Measurements from ENCODE around the gene HNRNPU.

Gene HNRNPU

DNA sequence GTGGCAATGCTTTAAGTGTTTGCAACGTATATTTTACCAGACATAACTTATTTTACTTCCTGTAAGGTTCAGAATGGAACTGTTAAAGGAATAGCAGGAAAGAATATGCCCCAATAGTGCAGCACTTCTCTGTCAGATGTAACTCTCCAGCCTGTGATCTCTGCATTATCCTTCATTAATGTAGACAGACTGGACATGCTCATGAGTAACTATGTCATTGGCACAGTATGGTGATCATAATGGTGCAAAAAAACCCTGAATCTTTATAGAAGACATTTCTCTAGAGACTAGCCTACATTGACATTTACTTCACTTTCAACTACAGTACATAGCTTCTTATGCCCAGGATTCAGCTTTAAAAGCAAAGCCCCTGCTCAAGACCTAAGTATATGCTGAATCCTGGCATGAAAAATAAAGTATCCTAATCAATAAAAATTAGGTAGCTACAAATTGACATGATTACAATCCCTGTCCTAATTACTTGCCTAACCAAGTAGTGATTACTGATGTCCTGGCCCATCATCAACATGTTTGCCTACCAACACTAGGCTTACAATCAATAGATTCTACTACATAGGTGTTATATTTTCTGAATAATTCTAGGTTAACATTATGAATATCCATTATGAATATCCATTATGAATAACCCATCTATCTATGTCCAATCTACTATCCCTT lies 15.0 kb downstream of the HNRNPU start:
- H3K36me3 ChIP-seq (ENCODE audit: insufficient read depth, low read length): peaks cover 100% of the 10 kb centered on the region
- no peak overlapping the region for H3K4me3 ChIP-seq
- H3K9ac ChIP-seq (ENCODE audit: insufficient read length): no peak overlapping the region
- TF ChIP-seq EZH2 (IDR thresholded peaks at IDR 0.05) (no peak), FOXP2 (optimal IDR thresholded peaks at IDR 0.05; ENCODE audit: control extremely low read depth, extremely low read length, insufficient read depth) (no peak), POLR2AphosphoS5 (IDR thresholded peaks at IDR 0.05; ENCODE audit: borderline replicate concordance, low read depth, low read length) (no peak; the same call in 1 of the 2 replicates)
- peak overlapping the region; percentile 75 for H3K27ac ChIP-seq
- DNase-seq (ENCODE audit: low read depth, low spot score): no peak
- no peaks in the 10 kb centered on the region for H3K9me3 ChIP-seq (ENCODE audit: low read depth, low read length)

DNA sequence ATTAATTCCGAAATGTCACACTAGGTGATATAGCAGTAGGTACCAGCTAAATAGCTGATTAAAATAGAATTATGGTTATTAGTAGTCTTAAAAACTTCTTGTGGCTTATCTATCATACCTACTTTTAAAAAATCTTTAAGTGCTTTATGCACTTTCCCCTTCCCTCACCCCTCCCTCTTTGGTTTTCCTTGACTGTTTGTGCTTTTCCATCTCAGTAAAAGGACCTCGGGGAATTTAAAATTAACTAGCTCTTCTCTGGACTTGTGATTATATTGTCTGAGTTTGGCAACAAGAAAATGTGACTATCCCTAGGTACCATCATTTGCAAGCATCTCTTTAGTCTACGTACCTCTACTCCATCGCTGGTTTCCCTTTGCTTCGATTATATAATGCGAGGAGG lies 17.7 kb downstream of the HNRNPU start:
- Histone ChIP-seq H3K9me3 (ENCODE audit: low read depth, low read length) (no peaks in the 10 kb centered on the region), H3K9ac (ENCODE audit: insufficient read length) (no peak overlapping the region), H3K27ac (peak overlapping the region; percentile 39; the same call in 1 of the 2 replicates), H3K36me3 (ENCODE audit: insufficient read depth, low read length) (peaks cover 100% of the 10 kb centered on the region), H3K4me3 (no peak overlapping the region)
- TF ChIP-seq FOXP2 (optimal IDR thresholded peaks at IDR 0.05; ENCODE audit: control extremely low read depth, extremely low read length, insufficient read depth) (no peak), EZH2 (IDR thresholded peaks at IDR 0.05) (no peak), POLR2AphosphoS5 (IDR thresholded peaks at IDR 0.05; ENCODE audit: borderline replicate concordance, low read depth, low read length) (no peak)
- no peak for DNase-seq (ENCODE audit: low read depth, low spot score)

DNA sequence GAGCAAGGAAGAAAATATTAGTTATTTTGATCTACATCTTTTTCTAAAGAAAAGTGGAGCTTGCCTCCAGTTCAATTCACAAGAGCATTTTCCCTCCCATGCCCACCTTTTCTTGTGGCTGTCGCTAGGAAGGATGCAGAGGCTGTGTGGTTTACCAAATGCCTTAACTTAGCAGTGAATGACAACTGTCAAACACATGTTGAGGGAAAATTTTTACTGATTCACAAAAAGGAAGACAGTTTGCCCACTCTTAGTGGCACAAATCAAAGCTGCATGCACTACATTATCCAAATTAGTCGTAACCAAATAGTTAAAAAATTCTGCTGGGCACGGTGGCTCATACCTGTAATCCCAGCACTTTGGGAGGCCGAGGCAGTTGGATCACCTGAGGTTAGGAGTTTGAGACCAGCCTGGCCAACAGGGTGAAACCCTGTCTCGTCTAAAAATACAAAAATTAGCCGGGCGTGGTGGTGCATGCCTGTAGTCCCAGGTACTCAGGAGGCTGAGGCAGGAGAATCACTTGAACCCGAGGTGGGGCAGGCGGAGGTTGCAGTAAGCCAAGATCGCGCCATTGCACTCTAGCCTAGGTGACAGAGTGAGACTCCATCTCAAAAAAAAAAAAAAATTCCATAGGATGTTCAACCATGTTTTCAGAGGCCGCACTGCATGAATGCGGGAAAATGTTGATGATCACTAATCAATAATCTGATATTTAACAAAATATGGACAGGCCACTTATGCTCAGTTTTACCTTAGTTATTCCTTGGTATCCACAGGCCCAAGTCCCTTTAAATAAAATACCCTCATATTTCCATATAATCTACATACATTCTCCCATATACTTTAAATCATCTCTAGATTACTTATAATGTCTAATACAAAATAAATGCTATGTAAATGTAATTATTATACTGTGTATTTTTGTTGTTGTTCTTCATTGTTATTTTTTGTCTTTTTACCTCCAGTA lies 19.9 kb downstream of the HNRNPU start:
- Histone ChIP-seq H3K36me3 (ENCODE audit: insufficient read depth, low read length) (peaks cover 100% of the 10 kb centered on the region), H3K9me3 (ENCODE audit: low read depth, low read length) (no peaks in the 10 kb centered on the region), H3K27ac (peak overlapping the region; percentile 88), H3K4me3 (no peak overlapping the region), H3K9ac (ENCODE audit: insufficient read length) (no peak overlapping the region)
- no peak for DNase-seq (ENCODE audit: low read depth, low spot score)
- TF ChIP-seq EZH2 (IDR thresholded peaks at IDR 0.05) (no peak), FOXP2 (optimal IDR thresholded peaks at IDR 0.05; ENCODE audit: control extremely low read depth, extremely low read length, insufficient read depth) (no peak), POLR2AphosphoS5 (IDR thresholded peaks at IDR 0.05; ENCODE audit: borderline replicate concordance, low read depth, low read length) (no peak)

DNA sequence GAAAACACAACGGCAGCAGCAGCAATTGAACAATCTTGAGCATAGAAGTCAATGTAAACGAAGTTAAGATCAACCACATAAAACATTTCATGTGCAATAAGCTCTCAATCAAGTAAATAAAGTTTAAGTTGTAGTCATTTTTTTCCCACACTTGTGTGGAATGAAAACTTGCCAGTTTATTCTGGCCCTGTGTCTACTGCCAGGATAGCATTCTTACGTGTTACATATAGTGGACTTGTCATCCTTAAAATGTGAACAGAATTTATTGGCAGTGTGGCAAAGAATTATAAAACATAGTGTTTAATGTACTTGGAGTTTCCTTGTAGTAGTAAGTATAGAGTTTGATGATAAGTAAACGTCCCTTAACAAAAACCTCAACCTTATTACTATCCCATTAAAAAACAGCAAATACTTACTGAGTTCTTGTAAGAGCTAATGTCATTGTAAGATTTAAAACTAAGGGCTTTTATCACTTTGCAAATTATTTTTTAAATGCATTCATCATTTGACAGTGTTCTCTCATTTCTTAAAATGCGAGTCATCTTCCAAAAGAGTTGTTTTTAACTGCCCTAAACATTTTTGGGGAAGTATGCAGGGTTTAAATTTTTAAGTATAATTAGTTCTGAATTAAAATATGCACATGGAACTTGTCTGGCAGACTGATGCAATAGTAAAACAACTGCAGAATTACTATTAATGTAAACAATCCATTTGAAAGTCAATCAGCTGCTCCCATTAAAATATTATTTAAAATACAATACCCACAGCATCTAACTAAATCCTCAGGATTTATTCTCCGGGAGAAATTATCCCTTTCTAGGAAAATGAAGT lies 21.0 kb downstream of the HNRNPU start:
- H3K9me3 ChIP-seq (ENCODE audit: low read depth, low read length): no peaks in the 10 kb centered on the region
- H3K36me3 ChIP-seq (ENCODE audit: insufficient read depth, low read length): peaks cover 95% of the 10 kb centered on the region
- H3K9ac ChIP-seq (ENCODE audit: insufficient read length): no peak overlapping the region
- H3K27ac ChIP-seq: peak overlapping the region; percentile 88
- DNase-seq (ENCODE audit: low read depth, low spot score): no peak
- TF ChIP-seq POLR2AphosphoS5 (IDR thresholded peaks at IDR 0.05; ENCODE audit: borderline replicate concordance, low read depth, low read length): no peak
- TF ChIP-seq EZH2 (IDR thresholded peaks at IDR 0.05): no peak
- no peak for TF ChIP-seq FOXP2 (optimal IDR thresholded peaks at IDR 0.05; ENCODE audit: control extremely low read depth, extremely low read length, insufficient read depth)
- H3K4me3 ChIP-seq: no peak overlapping the region

DNA sequence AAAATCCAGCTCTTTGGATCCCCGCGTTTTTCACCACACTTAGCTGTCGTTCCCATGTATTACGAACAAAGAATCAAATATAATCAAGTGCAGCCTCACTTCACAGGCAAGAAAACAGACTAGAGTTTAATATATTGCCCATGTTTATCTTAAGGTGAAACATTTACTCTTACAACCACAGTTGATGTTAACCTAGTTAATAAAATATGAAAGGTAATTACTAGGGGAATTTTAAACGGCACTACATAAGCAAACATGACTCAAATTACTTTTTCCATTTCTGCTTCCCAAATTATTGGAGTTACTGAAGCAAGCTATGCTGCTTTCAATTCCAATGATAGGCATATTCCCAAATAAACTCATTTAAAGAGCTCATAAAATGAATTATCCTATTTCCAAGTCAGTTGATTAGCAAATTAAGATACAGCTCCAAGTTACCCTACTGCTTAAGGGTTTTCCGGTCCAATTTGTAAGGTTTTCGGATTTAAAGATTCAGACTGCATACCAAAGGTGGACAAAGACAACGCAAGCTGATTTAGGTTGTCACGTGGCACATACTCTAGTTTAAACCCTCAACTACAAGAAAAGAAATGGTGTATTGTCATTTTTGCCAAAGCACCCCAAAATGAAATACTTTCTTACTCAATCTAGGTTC lies 22.9 kb downstream of the HNRNPU start:
- Histone ChIP-seq H3K4me3 (no peak overlapping the region), H3K9me3 (ENCODE audit: low read depth, low read length) (no peaks in the 10 kb centered on the region), H3K36me3 (ENCODE audit: insufficient read depth, low read length) (peaks cover 75% of the 10 kb centered on the region), H3K27ac (peak overlapping the region; percentile 88), H3K9ac (ENCODE audit: insufficient read length) (no peak overlapping the region)
- DNase-seq (ENCODE audit: low read depth, low spot score): no peak
- TF ChIP-seq POLR2AphosphoS5 (IDR thresholded peaks at IDR 0.05; ENCODE audit: borderline replicate concordance, low read depth, low read length) (no peak), EZH2 (IDR thresholded peaks at IDR 0.05) (no peak), FOXP2 (optimal IDR thresholded peaks at IDR 0.05; ENCODE audit: control extremely low read depth, extremely low read length, insufficient read depth) (no peak)

DNA sequence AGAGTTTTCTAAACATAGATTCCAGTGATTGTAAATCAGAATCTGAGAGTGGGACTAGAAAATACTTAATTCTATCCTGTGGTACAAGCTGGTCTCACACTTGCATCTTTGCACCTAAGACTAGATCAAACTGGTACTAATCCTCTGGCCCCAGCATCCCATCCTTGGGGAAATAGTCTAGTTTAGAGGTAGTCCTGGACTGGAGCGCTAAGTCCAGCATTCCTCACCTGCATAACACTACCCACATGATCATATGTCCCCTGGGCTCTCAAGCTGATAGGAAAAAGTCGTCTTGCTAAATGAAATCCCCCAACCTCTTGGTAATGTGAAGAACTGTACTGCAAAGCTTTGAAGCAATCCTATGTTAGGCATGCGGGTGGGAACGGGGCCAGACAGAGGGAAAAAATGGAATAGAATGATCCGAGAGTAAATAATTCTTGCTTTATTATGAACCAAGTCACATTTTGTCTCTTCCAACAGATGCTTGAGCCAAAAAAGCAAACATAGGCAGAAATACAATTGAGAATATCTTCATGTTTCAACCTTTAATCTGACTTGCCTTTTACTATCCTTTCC lies 24.0 kb downstream of the HNRNPU start:
- no peak for DNase-seq (ENCODE audit: low read depth, low spot score)
- no peak overlapping the region for H3K9ac ChIP-seq (ENCODE audit: insufficient read length)
- H3K27ac ChIP-seq: peak overlapping the region; percentile 88
- H3K9me3 ChIP-seq (ENCODE audit: low read depth, low read length): no peaks in the 10 kb centered on the region
- no peak for TF ChIP-seq POLR2AphosphoS5 (IDR thresholded peaks at IDR 0.05; ENCODE audit: borderline replicate concordance, low read depth, low read length)
- TF ChIP-seq FOXP2 (optimal IDR thresholded peaks at IDR 0.05; ENCODE audit: control extremely low read depth, extremely low read length, insufficient read depth): no peak
- TF ChIP-seq EZH2 (IDR thresholded peaks at IDR 0.05): no peak
- H3K36me3 ChIP-seq (ENCODE audit: insufficient read depth, low read length): peaks cover 65% of the 10 kb centered on the region
- no peak overlapping the region for H3K4me3 ChIP-seq

DNA sequence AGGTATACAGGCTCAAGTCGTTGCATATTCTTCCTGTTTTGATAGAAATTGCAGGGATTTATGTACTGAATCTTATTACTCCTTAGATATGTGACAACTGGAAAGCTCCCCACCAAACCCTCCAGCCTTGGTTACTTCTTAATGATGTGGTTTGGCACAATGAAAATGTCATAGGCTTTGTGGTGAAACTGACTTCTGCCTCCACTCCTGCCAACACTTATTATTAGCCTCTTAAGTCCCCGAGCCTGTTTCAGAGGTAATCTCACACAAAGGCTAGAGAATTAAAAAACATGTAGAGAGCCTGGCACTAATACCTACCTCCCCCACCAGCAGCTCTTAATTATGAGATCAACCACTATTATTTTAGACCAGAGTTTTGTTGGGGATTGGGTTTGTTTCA lies 24.7 kb downstream of the HNRNPU start:
- no peak overlapping the region for H3K9ac ChIP-seq (ENCODE audit: insufficient read length)
- TF ChIP-seq EZH2 (IDR thresholded peaks at IDR 0.05) (no peak), POLR2AphosphoS5 (IDR thresholded peaks at IDR 0.05; ENCODE audit: borderline replicate concordance, low read depth, low read length) (no peak), FOXP2 (optimal IDR thresholded peaks at IDR 0.05; ENCODE audit: control extremely low read depth, extremely low read length, insufficient read depth) (no peak)
- no peaks in the 10 kb centered on the region for H3K9me3 ChIP-seq (ENCODE audit: low read depth, low read length)
- no peak overlapping the region for H3K4me3 ChIP-seq
- H3K36me3 ChIP-seq (ENCODE audit: insufficient read depth, low read length): peaks cover 58% of the 10 kb centered on the region
- peak overlapping the region; percentile 88 for H3K27ac ChIP-seq
- no peak for DNase-seq (ENCODE audit: low read depth, low spot score)
